Tibial nerve (tissue), 4 donors: ENCODE data around the gene FAT1. TPM values are rescaled to one million over a fixed set of nuclear protein-coding genes. Genes with fewer than 3 reads are reported as not detected.
A peak's percentile ranks its signal among the peaks of the same experiment; 100 is the strongest.

Experiments
- DNase-seq, 2 donors: peaks; one replicate each; pipeline ENCODE4 v3.0.0-alpha.2; 2019; ENCODE audit warnings: low spot score in 2 of 2
- H3K27ac ChIP-seq, 4 donors: fragments of 200-600 bp; sonication (generic) in 3 of 4; one replicate each; pipeline ENCODE4 v1.5.1; 2017 to 2019; ENCODE audit warnings: mild to moderate bottlenecking in 1 of 4
- H3K27me3 ChIP-seq, 2 donors: fragments of 200-600 bp; sonication (generic) in 1 of 2; one replicate each; pipeline versions ENCODE4 v1.5.1 to v1.6.0; 2017 to 2019
- H3K36me3 ChIP-seq, 3 donors: fragments of 200-600 bp; sonication (generic); one replicate each; pipeline ENCODE4 v1.5.1; 2018 to 2019
- H3K4me1 ChIP-seq, 4 donors: fragments of 200-600 bp; sonication (generic) in 3 of 4; one replicate each; pipeline ENCODE4 v1.5.1; 2017 to 2019
- H3K4me3 ChIP-seq, 4 donors: fragments of 200-600 bp; sonication (generic) in 3 of 4; one replicate each; pipeline ENCODE4 v1.5.1; 2017 to 2019; ENCODE audit warnings: mild to moderate bottlenecking in 1 of 4, moderate library complexity in 1 of 4
- H3K9me3 ChIP-seq, 4 donors: fragments of 200-600 bp; sonication (generic) in 3 of 4; one replicate each; pipeline ENCODE4 v1.5.1; 2017 to 2019
- EP300 ChIP-seq, 2 donors: sonication (generic); formaldehyde crosslinking; IDR thresholded peaks; one replicate each; pipeline ENCODE4 v1.6.1; 2017; ENCODE audit warnings: antibody characterized with exemption in 2 of 2, mild to moderate bottlenecking in 1 of 2
- POLR2A ChIP-seq, 2 donors: fragments of 450-650 bp; IDR thresholded peaks; one replicate each; pipeline ENCODE4 v1.6.1; 2017; ENCODE audit warnings: antibody characterized with exemption in 2 of 2, mild to moderate bottlenecking in 2 of 2, moderate library complexity in 2 of 2
- WGBS, 2 donors: methylation state at CpG; one replicate each; pipeline ENCODE4 v1.1.5; 2018; 5-methylcytosine and 5-hydroxymethylcytosine counted together
- total RNA-seq, 4 donors: library from RNA; depleted of rRNA; stranded (reverse); fragments of >200 nt; gene quantifications; one replicate each; pipeline ENCODE4 v1.1.0, GENCODE V29; 2016
- TF ChIP-seq, protein P1 (sequence below), 5 experiments: fragments of 200-600 bp in 3 of 5; fragments of 450-650 bp in 2 of 5; sonication (generic) in 3 of 5; IDR thresholded peaks; one replicate each; pipeline ENCODE4 v1.5.1; 2016 to 2019; ENCODE audit warnings: antibody characterized with exemption in 5 of 5, mild to moderate bottlenecking in 3 of 5, moderate library complexity in 2 of 5

Gene FAT1
- total RNA-seq, 4 donors from 2014 or later: 85.2 to 119 (median 91.6) TPM

DNA sequence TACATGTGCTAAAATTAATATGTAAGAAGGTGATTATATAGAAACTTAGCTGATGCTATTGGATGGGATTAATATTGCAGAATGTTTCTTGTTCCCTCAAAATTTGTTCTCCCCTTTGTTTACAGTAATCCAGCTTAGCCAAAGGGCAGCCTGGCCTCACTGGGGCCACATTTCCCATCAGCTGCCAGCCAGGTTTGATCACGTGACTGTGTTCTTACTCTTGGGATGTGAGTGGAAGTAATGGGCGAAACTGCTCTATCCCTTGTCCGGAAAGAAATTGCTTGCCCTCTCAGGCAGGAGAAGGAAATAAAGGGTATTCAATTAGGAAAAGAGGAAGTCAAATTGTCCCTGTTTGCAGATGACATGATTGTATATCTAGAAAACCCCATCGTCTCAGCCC is 44.1 kb upstream of the FAT1 start:
- H3K4me3 ChIP-seq: no peak overlapping the region
- H3K9me3 ChIP-seq: no peaks in the 10 kb centered on the region
- peaks cover 0 to 4% (median 0%) of the 10 kb centered on the region in 4 donors for H3K4me1 ChIP-seq
- 90 to 93% methylated on average over 3 to 4 of the region's 4 CpGs for WGBS, 2 donors
- TF ChIP-seq EP300 (IDR thresholded peaks at IDR 0.05): no peak
- TF ChIP-seq POLR2A (IDR thresholded peaks at IDR 0.05): no peak
- TF ChIP-seq, protein P1, sequence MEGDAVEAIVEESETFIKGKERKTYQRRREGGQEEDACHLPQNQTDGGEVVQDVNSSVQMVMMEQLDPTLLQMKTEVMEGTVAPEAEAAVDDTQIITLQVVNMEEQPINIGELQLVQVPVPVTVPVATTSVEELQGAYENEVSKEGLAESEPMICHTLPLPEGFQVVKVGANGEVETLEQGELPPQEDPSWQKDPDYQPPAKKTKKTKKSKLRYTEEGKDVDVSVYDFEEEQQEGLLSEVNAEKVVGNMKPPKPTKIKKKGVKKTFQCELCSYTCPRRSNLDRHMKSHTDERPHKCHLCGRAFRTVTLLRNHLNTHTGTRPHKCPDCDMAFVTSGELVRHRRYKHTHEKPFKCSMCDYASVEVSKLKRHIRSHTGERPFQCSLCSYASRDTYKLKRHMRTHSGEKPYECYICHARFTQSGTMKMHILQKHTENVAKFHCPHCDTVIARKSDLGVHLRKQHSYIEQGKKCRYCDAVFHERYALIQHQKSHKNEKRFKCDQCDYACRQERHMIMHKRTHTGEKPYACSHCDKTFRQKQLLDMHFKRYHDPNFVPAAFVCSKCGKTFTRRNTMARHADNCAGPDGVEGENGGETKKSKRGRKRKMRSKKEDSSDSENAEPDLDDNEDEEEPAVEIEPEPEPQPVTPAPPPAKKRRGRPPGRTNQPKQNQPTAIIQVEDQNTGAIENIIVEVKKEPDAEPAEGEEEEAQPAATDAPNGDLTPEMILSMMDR (IDR thresholded peaks at IDR 0.05): no peak
- H3K27me3 ChIP-seq: no peaks in the 10 kb centered on the region
- H3K27ac ChIP-seq: no peak overlapping the region
- H3K36me3 ChIP-seq: no peaks in the 10 kb centered on the region
- no peak for DNase-seq

DNA sequence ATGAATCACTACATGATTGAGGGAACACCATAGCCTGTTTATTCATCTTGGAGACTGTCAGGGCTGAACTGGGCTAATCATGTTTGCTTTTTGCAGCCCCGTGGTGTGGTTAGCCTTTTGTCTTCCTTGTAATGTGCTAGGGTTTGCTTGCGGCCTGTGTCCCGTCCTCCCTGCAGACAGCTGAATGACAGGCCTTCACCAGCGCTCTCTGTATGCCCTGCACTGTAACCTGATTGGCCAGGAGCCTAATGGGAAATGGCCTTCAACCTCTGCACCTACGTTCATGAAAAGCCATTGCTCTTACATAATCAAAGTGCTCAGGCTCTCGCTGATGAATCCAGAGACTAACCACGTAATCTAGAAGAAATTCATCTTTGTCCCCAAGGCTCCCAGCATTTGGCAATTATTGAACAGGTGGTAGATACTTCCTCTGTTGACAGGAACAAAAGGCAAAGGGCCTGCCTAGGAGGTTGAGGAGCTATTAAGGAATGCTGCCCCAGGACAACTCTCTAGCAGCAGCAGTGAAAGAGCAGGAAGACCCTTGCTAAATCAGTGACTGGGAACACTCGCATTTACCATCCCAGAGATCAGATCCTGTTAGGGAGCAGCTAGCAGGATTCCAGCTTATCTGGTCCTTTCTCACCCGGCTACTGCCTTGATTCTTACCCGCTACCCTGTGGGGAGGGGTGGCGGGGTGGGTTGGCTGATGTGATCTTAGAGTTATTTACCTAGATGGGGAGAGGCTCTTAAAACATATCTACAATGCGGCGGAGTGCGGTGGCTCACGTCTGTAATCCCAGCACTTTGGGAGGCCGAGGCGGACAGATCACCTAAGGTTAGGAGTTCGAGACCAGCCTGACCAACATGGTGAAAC is 42.3 kb upstream of the FAT1 start:
- Histone ChIP-seq H3K27ac (peak overlapping the region in 1 of 4 donors; percentile 53), H3K9me3 (no peaks in the 10 kb centered on the region), H3K4me3 (no peak overlapping the region), H3K27me3 (no peaks in the 10 kb centered on the region), H3K4me1 (peaks cover 0 to 4% (median 0%) of the 10 kb centered on the region in 4 donors), H3K36me3 (no peaks in the 10 kb centered on the region)
- 69 to 70% methylated on average over 18 of the region's 18 CpGs for WGBS, 2 donors
- DNase-seq: no peak
- TF ChIP-seq POLR2A (IDR thresholded peaks at IDR 0.05): no peak
- TF ChIP-seq, protein P1 (IDR thresholded peaks at IDR 0.05): no peak

DNA sequence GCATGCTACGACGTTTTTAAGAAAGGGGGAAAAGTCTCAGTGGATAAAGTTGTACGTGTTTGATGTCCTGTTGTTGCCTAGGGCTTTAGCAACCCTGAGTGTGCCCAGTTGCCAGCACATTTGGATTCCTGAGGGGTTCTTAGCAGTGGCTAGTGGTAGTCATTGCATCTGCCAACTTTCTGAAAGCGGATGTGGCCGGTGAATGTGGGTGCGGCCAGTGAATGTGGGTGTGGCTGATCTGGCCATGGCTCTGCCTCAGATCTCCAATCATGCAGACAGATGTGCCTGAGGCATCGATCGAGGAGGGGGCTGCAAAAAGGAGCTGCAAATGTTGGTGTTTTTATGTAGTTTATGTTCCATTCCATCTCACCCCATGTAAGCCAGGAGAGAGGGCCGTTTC is 41.5 kb upstream of the FAT1 start:
- Histone ChIP-seq H3K36me3 (no peaks in the 10 kb centered on the region), H3K27ac (peak overlapping the region in 1 of 4 donors; percentile 50), H3K9me3 (no peaks in the 10 kb centered on the region), H3K4me3 (peak overlapping the region in 1 of 4 donors; percentile 8), H3K27me3 (no peaks in the 10 kb centered on the region), H3K4me1 (peaks cover 0 to 4% (median 0%) of the 10 kb centered on the region in 4 donors)
- DNase-seq: peak; percentile 24 to 36
- WGBS, 2 donors: 45 to 49% methylated on average over 9 of the region's 9 CpGs
- TF ChIP-seq, protein P1 (IDR thresholded peaks at IDR 0.05): no peak
- peak in 1 of 2 donors; percentile 12 for TF ChIP-seq EP300 (IDR thresholded peaks at IDR 0.05)

DNA sequence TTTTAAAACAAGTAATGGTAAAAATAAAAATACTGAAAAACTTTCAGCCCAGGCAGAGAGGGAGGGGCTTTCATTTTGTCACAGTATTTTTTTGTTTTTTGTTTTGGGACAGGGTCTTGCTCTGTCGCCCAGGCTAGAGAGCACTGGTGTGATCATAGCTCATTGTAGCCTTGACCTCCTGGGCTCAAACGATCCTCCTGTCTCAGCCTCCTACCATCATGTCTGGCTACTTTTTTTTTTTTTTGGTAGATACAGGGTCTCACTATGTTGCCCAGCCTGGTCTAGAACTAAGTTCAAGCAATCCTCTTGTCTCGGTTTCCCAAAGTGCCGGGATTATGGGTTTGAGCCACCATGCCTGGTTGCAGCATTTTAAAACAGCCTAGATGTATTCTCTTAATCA is 40.8 kb upstream of the FAT1 start:
- 89 to 92% methylated on average over 4 of the region's 4 CpGs for WGBS, 2 donors

DNA sequence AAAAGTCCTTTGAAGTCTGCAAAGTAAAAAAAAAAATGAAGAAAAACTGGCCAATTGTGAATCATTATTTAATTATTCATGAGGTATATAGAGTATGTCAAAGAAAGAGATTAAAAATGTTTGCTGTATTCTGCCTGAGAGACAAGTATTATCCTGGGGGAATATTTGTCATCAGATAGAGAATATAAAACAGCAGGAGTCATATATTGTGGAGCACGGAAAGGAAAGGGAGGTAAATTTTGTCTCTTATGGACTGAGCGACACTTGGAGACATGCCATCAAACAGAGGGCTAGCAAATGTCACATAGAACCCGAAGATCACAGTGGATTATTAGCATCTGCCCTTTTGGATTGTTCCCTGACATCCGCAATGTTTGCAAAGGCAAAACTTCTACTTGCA is 39.2 kb upstream of the FAT1 start:
- TF ChIP-seq, protein P1 (IDR thresholded peaks at IDR 0.05): no peak
- TF ChIP-seq EP300 (IDR thresholded peaks at IDR 0.05) (no peak), POLR2A (IDR thresholded peaks at IDR 0.05) (no peak)
- no peak for DNase-seq
- Histone ChIP-seq H3K27ac (no peak overlapping the region), H3K27me3 (no peaks in the 10 kb centered on the region), H3K36me3 (no peaks in the 10 kb centered on the region), H3K4me1 (peaks cover 0 to 4% (median 0%) of the 10 kb centered on the region in 4 donors), H3K9me3 (no peaks in the 10 kb centered on the region), H3K4me3 (no peak overlapping the region)
- WGBS, 2 donors: 85 to 86% methylated on average over 4 of the region's 4 CpGs

More for the DNA sequence above, 40.8 kb upstream of the FAT1 start:
- Histone ChIP-seq H3K9me3 (no peaks in the 10 kb centered on the region), H3K27ac (no peak overlapping the region), H3K4me1 (peaks cover 0 to 4% (median 0%) of the 10 kb centered on the region in 4 donors), H3K4me3 (no peak overlapping the region), H3K36me3 (no peaks in the 10 kb centered on the region), H3K27me3 (no peaks in the 10 kb centered on the region)
- TF ChIP-seq EP300 (IDR thresholded peaks at IDR 0.05): no peak
- TF ChIP-seq POLR2A (IDR thresholded peaks at IDR 0.05): no peak
- TF ChIP-seq, protein P1 (IDR thresholded peaks at IDR 0.05): no peak
- DNase-seq: no peak
